ENCODE measurements around the gene FOXM1.

FOXM1 gene, protein sequence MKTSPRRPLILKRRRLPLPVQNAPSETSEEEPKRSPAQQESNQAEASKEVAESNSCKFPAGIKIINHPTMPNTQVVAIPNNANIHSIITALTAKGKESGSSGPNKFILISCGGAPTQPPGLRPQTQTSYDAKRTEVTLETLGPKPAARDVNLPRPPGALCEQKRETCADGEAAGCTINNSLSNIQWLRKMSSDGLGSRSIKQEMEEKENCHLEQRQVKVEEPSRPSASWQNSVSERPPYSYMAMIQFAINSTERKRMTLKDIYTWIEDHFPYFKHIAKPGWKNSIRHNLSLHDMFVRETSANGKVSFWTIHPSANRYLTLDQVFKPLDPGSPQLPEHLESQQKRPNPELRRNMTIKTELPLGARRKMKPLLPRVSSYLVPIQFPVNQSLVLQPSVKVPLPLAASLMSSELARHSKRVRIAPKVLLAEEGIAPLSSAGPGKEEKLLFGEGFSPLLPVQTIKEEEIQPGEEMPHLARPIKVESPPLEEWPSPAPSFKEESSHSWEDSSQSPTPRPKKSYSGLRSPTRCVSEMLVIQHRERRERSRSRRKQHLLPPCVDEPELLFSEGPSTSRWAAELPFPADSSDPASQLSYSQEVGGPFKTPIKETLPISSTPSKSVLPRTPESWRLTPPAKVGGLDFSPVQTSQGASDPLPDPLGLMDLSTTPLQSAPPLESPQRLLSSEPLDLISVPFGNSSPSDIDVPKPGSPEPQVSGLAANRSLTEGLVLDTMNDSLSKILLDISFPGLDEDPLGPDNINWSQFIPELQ

DNA sequence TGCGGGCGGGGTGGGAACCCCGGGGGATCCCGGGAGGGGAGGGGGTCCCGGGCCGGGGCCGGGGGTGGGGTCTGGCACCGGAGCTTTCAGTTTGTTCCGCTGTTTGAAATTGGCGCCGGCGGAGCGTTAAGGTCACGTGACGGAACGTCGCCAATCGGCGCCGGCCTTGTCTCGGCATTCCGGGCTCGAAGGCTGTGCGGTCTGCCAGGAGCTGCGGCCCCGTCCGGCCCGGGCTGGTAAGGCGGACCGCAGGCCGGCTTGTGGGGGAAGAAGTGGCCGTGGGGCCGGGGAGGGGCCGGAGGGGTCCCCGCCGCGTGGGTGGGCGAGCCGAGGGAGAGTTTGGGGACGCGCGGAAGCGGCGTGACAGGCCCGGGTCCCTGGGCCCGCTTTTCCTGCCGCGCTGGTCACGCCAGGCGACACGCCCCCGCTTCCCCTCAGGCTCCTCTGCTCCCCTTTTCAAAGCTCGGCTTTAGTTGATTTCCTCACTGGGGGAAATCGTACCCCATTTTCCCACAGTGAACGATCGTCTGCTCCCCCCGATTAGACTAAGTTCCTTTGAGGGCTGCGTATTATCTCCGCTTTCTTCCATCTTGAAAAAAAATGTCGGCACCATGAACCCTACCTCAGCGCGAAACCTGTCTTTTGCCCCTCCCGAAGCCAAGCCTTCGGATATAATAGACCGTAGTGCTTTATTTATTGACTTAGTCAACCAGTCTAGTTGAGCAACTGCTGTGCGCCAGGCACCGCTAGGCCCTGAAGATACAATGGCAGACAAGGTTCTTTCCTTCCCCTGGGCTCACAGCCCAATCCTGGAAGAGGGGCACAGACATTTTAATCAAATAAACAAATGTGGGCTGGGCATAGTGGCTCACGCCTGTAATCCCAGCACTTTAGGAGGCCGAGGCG lies at the start of gene FOXM1, which contains the start of gene RHNO1:
Gene FOXM1, minus strand, starts transcription at position 128 of the 906 bp plus-strand sequence. CDS start 2,696 bp downstream, outside the sequence.
Gene RHNO1, plus strand, starts transcription at position 177 of the 906 bp plus-strand sequence. CDS start 8,144 bp downstream, outside the sequence.
- peak; percentile 79 for DNase-seq (ENCODE audit: low read depth)

DNA sequence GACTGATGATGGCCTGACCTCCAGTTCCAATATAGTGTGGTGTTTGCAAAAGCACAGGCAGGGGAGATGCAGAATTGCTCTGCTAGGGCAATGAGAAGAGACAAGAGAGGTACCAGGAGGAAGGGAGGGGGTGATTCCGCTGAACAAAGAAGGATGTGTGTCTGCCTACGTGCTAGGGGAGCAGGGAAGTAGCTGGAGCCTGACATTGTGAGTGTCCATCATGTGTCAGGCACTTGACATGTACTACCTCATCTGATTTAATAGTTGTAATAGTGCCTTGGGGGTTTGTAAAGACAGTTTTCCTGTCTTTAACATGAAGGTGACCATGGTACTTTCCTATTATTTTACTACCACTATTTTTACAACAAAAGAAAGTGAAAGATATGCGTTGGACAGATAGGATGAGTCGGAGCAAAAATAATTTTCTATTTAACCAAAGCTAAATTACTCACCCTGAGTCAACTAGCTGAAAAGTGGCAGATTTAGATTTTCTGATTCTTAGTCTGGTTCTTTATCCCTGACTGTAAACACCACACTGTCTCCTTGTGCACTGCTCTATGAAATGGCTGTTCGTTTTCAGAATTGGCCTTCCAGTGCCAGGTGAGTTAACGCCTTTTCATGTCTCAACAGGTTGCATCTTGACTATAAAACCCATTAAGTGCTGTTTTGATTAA lies 48.5 kb upstream of the FOXM1 start:
- no peak for DNase-seq (ENCODE audit: low read depth)

DNA sequence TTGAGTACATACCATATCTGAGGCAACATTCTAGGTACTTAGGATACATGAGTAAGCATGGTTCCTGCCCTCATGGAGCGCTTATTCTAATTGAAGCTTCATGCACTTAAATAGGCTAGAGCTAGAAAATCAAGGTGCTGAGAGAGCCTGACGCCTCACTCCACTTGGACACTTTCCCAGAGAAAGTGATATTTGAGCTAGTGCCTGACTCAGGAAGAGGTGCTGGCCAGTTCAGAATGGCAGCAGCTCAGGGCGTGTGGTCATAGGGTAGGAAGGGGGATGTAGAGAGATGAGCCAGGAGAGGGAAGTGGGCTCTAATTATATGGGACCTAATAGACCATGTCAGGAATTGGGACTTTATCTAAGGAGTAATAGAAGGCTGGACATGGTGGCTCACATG lies 47.0 kb upstream of the FOXM1 start:
- DNase-seq (ENCODE audit: low read depth) = no peak

DNA sequence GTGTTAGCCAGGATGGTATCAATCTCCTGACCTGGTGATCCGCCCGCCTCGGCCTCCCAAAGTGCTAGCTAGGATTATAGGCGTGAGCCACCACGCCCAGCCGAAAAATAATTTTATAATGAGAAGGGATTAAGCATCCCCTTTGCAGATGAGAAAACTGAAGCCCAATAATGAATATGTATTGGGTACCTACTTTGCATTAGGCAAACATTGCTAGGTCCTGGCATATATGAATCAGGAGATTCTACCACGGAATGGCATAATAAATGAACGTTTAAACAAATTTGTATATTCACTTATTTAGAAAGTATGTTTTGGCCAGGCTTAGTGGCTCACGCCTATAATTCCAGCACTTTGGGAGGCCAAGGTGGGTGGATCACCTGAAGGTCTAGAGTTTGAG lies 46.1 kb upstream of the FOXM1 start:
- DNase-seq (ENCODE audit: low read depth) = no peak

DNA sequence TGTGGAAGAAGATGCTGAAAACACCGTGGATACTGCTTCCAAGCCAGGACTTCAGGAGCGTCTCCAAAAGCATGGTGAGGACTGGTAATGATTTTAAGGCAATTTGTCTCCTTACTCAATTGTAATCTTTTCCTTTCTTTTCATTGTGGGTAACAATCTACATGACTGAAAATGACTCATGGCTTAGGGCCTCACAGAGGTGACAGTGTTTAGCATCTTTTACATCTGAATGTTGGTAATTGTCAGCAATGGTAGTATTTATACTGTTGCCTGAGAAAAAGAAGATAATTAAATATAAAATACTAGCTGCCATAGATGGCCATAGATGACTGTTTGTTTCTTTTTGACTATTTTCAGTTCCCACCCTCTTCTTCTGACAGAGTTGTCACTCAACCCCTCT lies 45.4 kb upstream of the FOXM1 start:
- DNase-seq (ENCODE audit: low read depth) = no peak

DNA sequence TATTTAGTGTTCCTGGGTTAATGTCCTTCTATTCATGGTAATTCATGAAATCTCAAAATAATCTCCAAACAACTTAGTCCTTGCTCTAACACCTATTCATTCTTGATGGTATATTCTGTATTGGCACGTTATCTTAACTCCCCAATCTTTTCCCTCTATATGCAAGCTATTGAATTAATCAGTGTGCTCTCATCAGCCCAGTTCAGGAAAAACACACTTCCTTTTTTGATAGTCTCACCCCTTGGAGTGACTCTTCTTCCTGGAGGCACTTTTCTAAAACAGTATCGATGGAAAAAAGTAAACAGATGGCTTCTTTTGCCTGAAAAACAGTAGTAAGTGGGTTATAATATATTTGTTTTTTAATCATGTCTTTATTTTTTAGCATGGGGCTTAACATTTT lies 42.3 kb upstream of the FOXM1 start:
- no peak for DNase-seq (ENCODE audit: low read depth)

DNA sequence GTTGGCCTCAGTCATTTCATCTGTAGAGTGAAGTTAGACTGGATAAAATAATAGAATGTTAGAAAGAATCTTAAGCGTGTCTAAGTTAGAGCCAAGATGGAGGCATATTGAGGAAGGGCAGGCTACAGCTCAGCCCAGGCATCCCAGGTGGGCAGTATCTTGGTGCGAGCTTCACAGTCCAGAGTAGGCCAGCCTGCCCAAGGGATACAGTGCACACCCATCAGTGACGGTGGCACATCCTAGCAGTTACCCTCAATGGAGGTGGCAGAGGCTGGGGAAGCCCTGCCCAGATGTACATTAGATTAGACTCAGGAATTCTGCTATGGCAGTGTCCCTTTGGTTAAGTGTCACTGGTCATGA lies 35.2 kb upstream of the FOXM1 start:
- DNase-seq (ENCODE audit: low read depth) = no peak

DNA sequence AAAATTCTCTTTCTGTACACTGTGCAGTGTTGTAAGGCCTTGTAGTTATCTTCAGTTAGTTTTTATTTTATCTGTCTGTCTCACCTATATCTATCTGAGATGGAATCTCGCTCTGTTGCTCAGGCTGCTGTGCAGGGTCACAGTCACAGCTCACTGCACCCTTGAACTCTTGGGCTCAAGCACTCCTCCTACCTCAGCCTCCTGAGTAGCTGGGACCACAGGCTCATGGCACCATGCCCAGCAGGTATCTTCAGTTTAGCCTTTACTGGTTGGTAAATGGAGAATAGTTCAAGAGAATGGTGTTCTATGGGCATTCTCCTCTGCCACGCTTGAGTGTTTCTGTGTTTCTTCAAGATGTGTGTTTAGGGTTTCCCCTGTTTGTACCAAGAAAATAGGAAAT lies 27.3 kb upstream of the FOXM1 start:
- DNase-seq (ENCODE audit: low read depth) = no peak

DNA sequence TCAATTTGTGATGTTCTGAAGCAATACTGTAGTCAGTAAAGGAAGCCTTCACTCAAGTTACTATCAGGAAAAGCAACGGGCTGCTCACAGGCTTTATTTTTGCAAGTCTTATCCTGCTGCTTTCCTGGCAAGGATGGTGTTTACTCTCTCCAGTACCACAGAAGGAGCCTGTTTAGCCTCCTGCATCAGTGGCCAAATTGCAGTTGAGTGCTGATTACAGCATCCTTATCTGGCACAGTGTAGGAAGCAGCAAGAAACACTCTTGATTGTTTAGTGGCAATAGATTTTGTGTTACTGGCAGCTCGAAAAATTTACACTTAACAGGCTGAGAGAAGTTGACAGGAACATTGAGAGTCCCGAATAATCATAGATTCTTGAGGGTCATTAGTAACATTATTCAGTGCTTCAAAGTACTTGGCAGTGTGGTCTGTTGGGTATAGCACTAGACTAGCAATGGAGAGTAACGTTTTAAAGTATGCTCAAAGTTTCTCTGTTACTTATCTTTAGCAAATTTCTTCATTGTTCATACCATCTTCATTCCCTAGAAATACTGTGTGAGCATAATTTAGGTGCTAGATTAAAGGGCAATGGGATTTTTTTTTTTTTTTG lies 25.4 kb upstream of the FOXM1 start:
- no peak for DNase-seq (ENCODE audit: low read depth)

DNA sequence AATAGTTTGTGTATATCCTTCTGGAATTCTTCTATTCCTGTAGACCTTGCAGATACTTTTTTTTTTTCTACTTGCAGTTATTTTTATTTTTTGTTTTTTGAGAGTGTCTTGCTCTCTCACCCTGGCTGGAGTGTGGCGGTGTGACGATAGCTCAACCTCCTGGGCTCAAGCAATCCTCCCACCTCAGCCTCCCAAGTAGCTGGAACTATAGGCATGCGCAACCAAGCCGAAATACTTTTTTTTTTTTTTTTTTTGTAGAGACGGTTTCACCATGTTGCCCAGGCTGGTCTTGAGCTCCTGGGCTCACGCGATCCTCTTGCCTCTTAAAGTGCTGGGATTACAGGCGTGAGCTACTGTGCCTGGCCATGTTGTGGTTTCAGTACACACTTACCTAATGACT lies 23.7 kb upstream of the FOXM1 start:
- DNase-seq (ENCODE audit: low read depth) = no peak

DNA sequence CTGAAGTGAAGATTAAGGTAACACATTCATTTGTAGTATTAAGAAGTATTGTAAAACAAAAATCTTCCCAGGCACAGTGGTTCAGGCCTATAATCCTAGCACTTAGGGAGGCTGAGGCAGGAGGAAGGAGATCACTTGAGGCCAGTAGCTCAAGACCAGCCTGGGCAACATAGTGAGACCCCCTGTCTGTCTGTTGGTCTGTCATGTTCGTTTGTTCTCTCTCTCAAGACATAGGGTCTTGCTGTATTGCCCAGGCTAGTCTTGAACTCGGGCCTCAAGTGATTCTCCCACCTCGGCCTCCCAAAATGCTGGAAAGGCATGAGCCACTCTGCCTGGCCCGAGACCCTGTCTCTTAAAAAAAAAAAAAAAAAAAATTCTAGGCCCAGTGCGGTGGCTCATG lies 20.4 kb upstream of the FOXM1 start:
- DNase-seq (ENCODE audit: low read depth) = no peak

DNA sequence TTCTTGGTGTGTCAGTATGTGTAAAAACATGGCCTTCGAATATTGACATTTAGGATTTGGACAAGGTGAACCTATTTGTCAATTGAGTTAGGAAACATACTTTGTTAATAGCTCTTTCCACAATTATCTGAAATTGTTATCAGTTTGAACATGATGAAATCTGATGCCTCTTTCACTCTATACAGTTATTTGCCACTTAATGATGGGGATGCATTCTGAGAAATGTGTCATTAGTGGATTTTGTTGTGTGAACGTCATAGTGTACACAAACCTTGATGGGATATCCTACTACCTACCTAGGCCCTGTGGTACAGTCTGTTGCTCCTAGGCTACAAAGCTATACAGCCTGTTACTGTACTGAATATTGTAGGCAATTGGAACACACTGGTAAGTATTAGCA lies 18.5 kb upstream of the FOXM1 start:
- DNase-seq (ENCODE audit: low read depth) = no peak

DNA sequence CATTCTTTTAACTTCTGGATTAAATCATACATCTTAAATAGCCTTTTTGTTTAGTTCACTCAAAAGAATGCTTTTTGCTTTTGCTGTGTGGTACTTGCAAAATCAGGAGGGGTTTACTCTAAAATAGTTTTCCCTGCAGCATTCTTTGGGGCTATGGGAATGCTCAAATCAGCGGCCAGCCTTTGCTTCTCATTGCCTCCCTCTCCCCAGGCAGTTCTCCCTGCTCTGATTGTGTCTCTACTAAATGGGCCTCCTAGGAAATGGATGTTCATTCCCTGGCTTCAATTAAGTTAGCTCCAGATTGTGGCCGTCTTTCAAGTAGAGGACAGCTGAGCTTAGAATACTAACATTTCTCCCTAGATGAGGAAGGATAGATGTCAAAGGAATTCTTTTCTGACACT lies 18.1 kb upstream of the FOXM1 start:
- DNase-seq (ENCODE audit: low read depth) = no peak

DNA sequence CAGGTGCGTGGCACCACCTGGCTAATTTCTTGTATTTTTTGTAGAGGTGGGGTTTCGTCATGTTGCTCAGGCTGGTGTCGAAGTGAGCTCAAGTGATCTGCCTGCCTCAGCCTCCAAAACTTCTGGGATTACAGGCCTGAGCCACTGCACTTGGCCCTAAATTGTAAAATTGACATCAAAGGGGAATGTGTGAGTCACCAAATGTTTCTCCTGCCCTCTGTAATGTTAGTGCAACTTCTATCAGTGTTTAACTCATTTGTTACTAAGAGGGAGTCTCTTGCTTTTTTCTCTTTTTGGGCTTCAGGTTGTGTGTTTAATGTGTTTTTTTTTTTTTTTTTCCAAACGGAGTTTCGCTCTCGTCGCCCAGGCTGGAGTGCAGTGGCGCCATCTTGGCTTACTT lies 16.0 kb upstream of the FOXM1 start:
- no peak for DNase-seq (ENCODE audit: low read depth)

DNA sequence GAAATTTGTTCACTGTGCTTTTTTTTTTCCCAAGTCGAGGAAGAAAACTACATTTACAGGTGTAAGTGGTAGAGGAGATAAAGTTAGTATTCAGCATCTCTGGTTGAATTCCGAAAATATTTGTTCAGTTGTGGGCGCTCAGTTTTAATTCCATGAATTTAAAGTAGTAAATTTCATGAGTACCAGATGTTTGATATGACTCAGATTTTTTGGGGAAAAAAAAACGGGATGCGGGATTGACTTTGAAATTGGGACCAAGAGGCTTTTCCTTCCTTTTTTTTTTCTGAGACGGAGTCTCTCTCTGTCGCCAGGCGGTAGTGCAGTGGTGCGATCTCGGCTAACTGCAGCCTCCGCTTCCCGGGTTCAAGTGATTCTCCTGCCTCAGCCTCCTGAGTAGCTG lies 15.3 kb upstream of the FOXM1 start:
- no peak for DNase-seq (ENCODE audit: low read depth)

DNA sequence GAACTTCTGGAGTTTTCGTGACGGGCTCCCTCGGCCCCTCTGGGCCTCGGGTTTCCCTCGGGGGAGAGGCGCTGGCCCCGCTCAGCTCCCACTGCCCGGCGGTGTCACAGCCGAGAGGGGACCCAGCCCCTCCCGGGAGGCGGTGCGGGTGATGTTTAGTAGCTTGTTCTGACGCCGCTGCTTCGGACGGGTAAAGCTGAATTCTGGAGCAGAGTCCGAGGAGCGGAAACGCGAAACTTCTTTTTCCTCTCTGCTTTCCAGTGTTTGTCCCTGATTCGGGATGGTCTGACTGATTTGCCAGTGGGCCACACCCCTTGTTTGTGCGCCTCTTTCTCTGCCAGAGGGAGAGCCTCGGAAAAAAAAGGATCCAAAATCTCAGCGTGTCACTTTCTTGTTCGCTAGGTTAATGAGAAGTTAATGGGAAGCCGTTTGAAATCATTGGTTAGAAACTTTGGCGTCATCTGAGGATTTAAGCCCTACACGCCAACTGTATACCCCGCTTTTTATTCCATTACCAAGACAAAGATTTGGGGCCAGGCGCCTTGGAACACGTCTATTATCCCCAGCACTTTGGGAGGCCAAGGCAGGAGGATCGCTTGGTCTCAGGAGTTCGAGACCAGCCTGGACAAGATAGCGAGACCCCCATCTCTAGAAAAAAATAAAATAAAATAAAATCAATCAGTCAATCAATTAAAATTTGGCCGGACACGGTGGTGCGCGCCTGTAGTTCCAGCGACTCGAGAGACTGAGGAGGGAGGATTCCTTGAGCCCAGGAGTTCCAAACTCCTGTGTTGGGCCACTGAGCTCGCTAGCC lies 14.5 kb upstream of the FOXM1 start:
- DNase-seq (ENCODE audit: low read depth) = peak; percentile 10

DNA sequence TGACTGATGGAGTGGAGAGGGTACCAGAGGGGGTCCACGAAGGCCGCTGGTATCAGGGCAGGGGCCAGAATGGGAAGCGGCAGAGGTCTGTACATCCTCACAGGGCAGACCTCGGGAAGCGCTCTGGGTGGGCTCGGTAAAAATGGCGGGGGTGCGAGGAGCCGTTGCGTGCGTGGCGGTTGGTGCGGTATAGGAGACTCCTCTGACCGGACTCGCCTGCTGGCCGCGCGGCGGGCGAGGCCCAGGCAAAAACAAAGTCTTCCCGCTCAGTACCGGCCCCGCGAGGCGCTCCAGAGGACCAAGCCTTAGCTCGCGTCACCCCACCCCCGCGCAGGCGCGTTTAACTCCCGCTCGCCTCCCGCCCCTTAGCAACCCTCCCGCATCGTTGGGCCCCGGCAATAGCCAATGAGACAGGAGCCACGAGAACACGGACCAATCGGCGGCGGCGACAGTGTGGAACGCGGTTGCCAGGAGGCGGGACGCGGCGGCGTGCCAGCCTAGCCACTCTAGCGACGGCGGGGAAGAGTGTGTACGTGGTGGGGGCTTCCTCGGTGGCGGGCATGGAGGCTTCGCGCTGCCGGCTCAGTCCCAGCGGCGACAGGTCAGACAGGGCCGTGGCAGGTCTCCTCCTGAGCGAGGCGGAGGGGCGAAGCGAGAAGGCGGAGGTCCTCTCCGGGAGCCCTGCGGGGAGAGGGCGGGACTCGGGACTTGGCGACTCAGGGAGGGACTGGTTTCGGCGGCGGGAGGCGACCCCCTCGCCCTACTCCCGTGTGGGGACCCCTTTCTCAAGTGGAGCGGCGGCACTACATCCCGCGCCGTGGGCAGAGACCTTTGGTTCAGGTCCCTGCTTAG lies 13.6 kb upstream of the FOXM1 start, which contains the start of gene TULP3:
Gene TULP3, plus strand, starts transcription at position 504 of the 852 bp plus-strand sequence. Its CDS starts 57 bp downstream, at position 561.
- peak; percentile 98 for DNase-seq (ENCODE audit: low read depth)

DNA sequence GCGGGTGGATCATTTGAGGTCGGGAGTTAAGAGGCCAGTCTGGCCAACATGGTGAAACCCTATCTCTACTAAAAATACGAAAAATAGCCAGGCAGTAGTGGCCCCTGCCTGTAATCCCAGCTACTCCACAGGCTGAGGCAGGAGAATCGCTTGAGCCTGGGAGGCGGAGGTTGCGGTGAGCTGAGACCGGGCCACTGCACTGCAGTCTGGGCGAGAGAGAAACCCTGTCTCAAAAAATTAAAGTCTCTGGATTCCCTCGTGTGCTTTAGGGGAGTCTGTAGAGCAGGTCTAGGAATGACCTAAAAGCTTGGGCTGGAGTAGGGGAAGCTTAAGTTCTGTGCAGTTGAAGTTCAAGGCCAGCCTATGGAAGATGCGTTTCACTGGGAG lies 13.0 kb upstream of the FOXM1 start:
- DNase-seq (ENCODE audit: low read depth) = no peak

DNA sequence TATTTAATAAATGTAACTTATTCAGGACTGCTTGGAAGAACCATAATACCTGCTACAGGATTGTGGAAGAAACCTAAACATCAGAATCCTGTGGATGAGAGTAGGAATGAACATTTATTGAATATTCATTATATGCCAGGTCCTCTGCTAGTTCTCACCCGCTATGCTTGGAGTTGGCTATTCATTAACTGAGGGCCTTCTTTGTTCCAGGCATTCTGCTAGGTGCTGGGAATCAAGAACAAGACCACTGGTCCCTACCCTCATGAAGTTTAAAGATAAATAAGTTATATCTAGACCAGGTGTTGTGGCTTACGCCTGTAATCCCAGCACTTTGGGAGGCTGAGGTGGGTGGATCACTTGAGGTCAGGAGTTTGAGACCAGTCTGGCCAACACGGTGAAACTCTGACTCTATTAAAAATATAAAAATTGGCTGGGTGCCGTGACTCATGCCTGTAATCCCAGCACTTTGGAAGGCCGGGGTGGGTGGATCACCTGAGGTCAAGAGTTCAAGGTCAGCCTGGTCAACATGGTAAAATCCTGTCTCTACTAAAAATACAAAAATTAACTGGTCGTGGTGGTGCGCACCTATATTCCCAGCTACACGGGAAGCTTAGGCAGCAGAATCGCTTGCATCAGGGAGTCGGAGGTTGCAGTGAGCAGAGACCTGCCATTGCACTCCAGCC lies 9.9 kb upstream of the FOXM1 start:
- DNase-seq (ENCODE audit: low read depth) = no peak

Measured in stimulated activated CD8-positive, alpha-beta memory T cell treated with anti-CD3 and anti-CD28 coated beads, Interleukin-12 subunit alpha, Interleukin-12 subunit beta, amount 100 ng/mL, for 1 hour (primary cell).